ENCODE measurements around the gene CNGA3.

Gene CNGA3

GRCh38 chr2:98333922-98334321 is 12.3 kb upstream of the CNGA3 start:
- Histone ChIP-seq H3K9ac (ENCODE audit: low read length) (no peak overlapping the region), H3K27me3 (ENCODE audit: control insufficient read depth in 1 of 2, insufficient read depth in 2 of 2, low read length in 2 of 2) (no peaks in the 10 kb centered on the region), H3K9me3 (ENCODE audit: low read length) (no peaks in the 10 kb centered on the region), H3K4me1 (ENCODE audit: insufficient read depth, low read length) (peaks cover 7% of the 10 kb centered on the region), H3K4me3 (ENCODE audit: low read depth in 1 of 2, low read length in 2 of 2) (no peak overlapping the region), H3K27ac (ENCODE audit: low read depth, low read length) (no peak overlapping the region), H3K36me3 (ENCODE audit: insufficient read depth, low read length) (no peaks in the 10 kb centered on the region)

- H3K4me1 ChIP-seq (ENCODE audit: insufficient read depth, low read length), result peaks cover 7% of the 10 kb centered on the region
- no peaks in the 10 kb centered on the region for H3K9me3 ChIP-seq (ENCODE audit: low read length)
- H3K9ac ChIP-seq (ENCODE audit: low read length), result no peak overlapping the region
- no peak overlapping the region for H3K27ac ChIP-seq (ENCODE audit: low read depth, low read length)
- no peak overlapping the region for H3K4me3 ChIP-seq (ENCODE audit: low read depth in 1 of 2, low read length in 2 of 2)
- no peaks in the 10 kb centered on the region for H3K36me3 ChIP-seq (ENCODE audit: insufficient read depth, low read length)
- no peaks in the 10 kb centered on the region for H3K27me3 ChIP-seq (ENCODE audit: control insufficient read depth in 1 of 2, insufficient read depth in 2 of 2, low read length in 2 of 2)
Measured at GRCh38 chr2:98334439-98335078, 11.7 kb upstream of the CNGA3 start.

GRCh38 chr2:98335271-98335670 is 11.0 kb upstream of the CNGA3 start:
- H3K4me3 ChIP-seq (ENCODE audit: low read depth in 1 of 2, low read length in 2 of 2), result no peak overlapping the region
- no peaks in the 10 kb centered on the region for H3K36me3 ChIP-seq (ENCODE audit: insufficient read depth, low read length)
- no peak overlapping the region for H3K27ac ChIP-seq (ENCODE audit: low read depth, low read length)
- H3K9ac ChIP-seq (ENCODE audit: low read length), result no peak overlapping the region
- H3K4me1 ChIP-seq (ENCODE audit: insufficient read depth, low read length), result peaks cover 7% of the 10 kb centered on the region
- H3K9me3 ChIP-seq (ENCODE audit: low read length), result no peaks in the 10 kb centered on the region
- no peaks in the 10 kb centered on the region for H3K27me3 ChIP-seq (ENCODE audit: control insufficient read depth in 1 of 2, insufficient read depth in 2 of 2, low read length in 2 of 2)

GRCh38 chr2:98341241-98341640 is 5.0 kb upstream of the CNGA3 start:
- no peaks in the 10 kb centered on the region for H3K4me1 ChIP-seq (ENCODE audit: insufficient read depth, low read length)
- no peaks in the 10 kb centered on the region for H3K9me3 ChIP-seq (ENCODE audit: low read length)
- no peaks in the 10 kb centered on the region for H3K36me3 ChIP-seq (ENCODE audit: insufficient read depth, low read length)
- H3K27ac ChIP-seq (ENCODE audit: low read depth, low read length), result no peak overlapping the region
- no peak overlapping the region for H3K9ac ChIP-seq (ENCODE audit: low read length)
- H3K27me3 ChIP-seq (ENCODE audit: control insufficient read depth in 1 of 2, insufficient read depth in 2 of 2, low read length in 2 of 2), result peaks cover 11% of the 10 kb centered on the region in 2 donors
- H3K4me3 ChIP-seq (ENCODE audit: low read depth in 1 of 2, low read length in 2 of 2), result no peak overlapping the region

- Histone ChIP-seq H3K4me1 (ENCODE audit: insufficient read depth, low read length) (no peaks in the 10 kb centered on the region), H3K36me3 (ENCODE audit: insufficient read depth, low read length) (no peaks in the 10 kb centered on the region), H3K27me3 (ENCODE audit: control insufficient read depth in 1 of 2, insufficient read depth in 2 of 2, low read length in 2 of 2) (peaks cover 27 to 31% of the 10 kb centered on the region in 2 donors), H3K9me3 (ENCODE audit: low read length) (no peaks in the 10 kb centered on the region), H3K9ac (ENCODE audit: low read length) (no peak overlapping the region), H3K27ac (ENCODE audit: low read depth, low read length) (no peak overlapping the region), H3K4me3 (ENCODE audit: low read depth in 1 of 2, low read length in 2 of 2) (no peak overlapping the region)
Measured at GRCh38 chr2:98343285-98343684, 3.0 kb upstream of the CNGA3 start.

GRCh38 chr2:98347298-98348065 is 1.2 kb downstream of the CNGA3 start:
- Histone ChIP-seq H3K36me3 (ENCODE audit: insufficient read depth, low read length) (no peaks in the 10 kb centered on the region), H3K9me3 (ENCODE audit: low read length) (no peaks in the 10 kb centered on the region), H3K4me3 (ENCODE audit: low read depth in 1 of 2, low read length in 2 of 2) (peak overlapping the region in 1 of 2 donors; percentile 17), H3K27ac (ENCODE audit: low read depth, low read length) (no peak overlapping the region), H3K27me3 (ENCODE audit: control insufficient read depth in 1 of 2, insufficient read depth in 2 of 2, low read length in 2 of 2) (peaks cover 32 to 42% of the 10 kb centered on the region in 2 donors), H3K4me1 (ENCODE audit: insufficient read depth, low read length) (no peaks in the 10 kb centered on the region), H3K9ac (ENCODE audit: low read length) (no peak overlapping the region)

- H3K9me3 ChIP-seq (ENCODE audit: low read length), result no peaks in the 10 kb centered on the region
- no peak overlapping the region for H3K27ac ChIP-seq (ENCODE audit: low read depth, low read length)
- H3K27me3 ChIP-seq (ENCODE audit: control insufficient read depth in 1 of 2, insufficient read depth in 2 of 2, low read length in 2 of 2), result peaks cover 32 to 42% of the 10 kb centered on the region in 2 donors
- H3K9ac ChIP-seq (ENCODE audit: low read length), result no peak overlapping the region
- no peaks in the 10 kb centered on the region for H3K36me3 ChIP-seq (ENCODE audit: insufficient read depth, low read length)
- H3K4me3 ChIP-seq (ENCODE audit: low read depth in 1 of 2, low read length in 2 of 2), result no peak overlapping the region
- no peaks in the 10 kb centered on the region for H3K4me1 ChIP-seq (ENCODE audit: insufficient read depth, low read length)
Measured at GRCh38 chr2:98348066-98348561, 1.9 kb downstream of the CNGA3 start.

GRCh38 chr2:98350411-98350810 is 4.2 kb downstream of the CNGA3 start:
- no peak overlapping the region for H3K9ac ChIP-seq (ENCODE audit: low read length)
- no peaks in the 10 kb centered on the region for H3K4me1 ChIP-seq (ENCODE audit: insufficient read depth, low read length)
- H3K27me3 ChIP-seq (ENCODE audit: control insufficient read depth in 1 of 2, insufficient read depth in 2 of 2, low read length in 2 of 2), result peaks cover 23 to 39% of the 10 kb centered on the region in 2 donors
- H3K27ac ChIP-seq (ENCODE audit: low read depth, low read length), result no peak overlapping the region
- no peak overlapping the region for H3K4me3 ChIP-seq (ENCODE audit: low read depth in 1 of 2, low read length in 2 of 2)
- no peaks in the 10 kb centered on the region for H3K36me3 ChIP-seq (ENCODE audit: insufficient read depth, low read length)
- no peaks in the 10 kb centered on the region for H3K9me3 ChIP-seq (ENCODE audit: low read length)

- Histone ChIP-seq H3K9me3 (ENCODE audit: low read length) (no peaks in the 10 kb centered on the region), H3K4me3 (ENCODE audit: low read depth in 1 of 2, low read length in 2 of 2) (no peak overlapping the region), H3K9ac (ENCODE audit: low read length) (no peak overlapping the region), H3K4me1 (ENCODE audit: insufficient read depth, low read length) (no peaks in the 10 kb centered on the region), H3K36me3 (ENCODE audit: insufficient read depth, low read length) (no peaks in the 10 kb centered on the region), H3K27ac (ENCODE audit: low read depth, low read length) (no peak overlapping the region), H3K27me3 (ENCODE audit: control insufficient read depth in 1 of 2, insufficient read depth in 2 of 2, low read length in 2 of 2) (no peaks in the 10 kb centered on the region)
Measured at GRCh38 chr2:98355881-98356280, 9.6 kb downstream of the CNGA3 start.

GRCh38 chr2:98356729-98357128 is 10.5 kb downstream of the CNGA3 start:
- Histone ChIP-seq H3K4me1 (ENCODE audit: insufficient read depth, low read length) (no peaks in the 10 kb centered on the region), H3K27me3 (ENCODE audit: control insufficient read depth in 1 of 2, insufficient read depth in 2 of 2, low read length in 2 of 2) (no peaks in the 10 kb centered on the region), H3K36me3 (ENCODE audit: insufficient read depth, low read length) (no peaks in the 10 kb centered on the region), H3K9ac (ENCODE audit: low read length) (no peak overlapping the region), H3K4me3 (ENCODE audit: low read depth in 1 of 2, low read length in 2 of 2) (no peak overlapping the region), H3K27ac (ENCODE audit: low read depth, low read length) (no peak overlapping the region), H3K9me3 (ENCODE audit: low read length) (no peaks in the 10 kb centered on the region)

GRCh38 chr2:98357849-98358248 is 11.6 kb downstream of the CNGA3 start:
- Histone ChIP-seq H3K9ac (ENCODE audit: low read length) (no peak overlapping the region), H3K36me3 (ENCODE audit: insufficient read depth, low read length) (no peaks in the 10 kb centered on the region), H3K9me3 (ENCODE audit: low read length) (no peaks in the 10 kb centered on the region), H3K4me3 (ENCODE audit: low read depth in 1 of 2, low read length in 2 of 2) (no peak overlapping the region), H3K4me1 (ENCODE audit: insufficient read depth, low read length) (no peaks in the 10 kb centered on the region), H3K27ac (ENCODE audit: low read depth, low read length) (no peak overlapping the region), H3K27me3 (ENCODE audit: control insufficient read depth in 1 of 2, insufficient read depth in 2 of 2, low read length in 2 of 2) (no peaks in the 10 kb centered on the region)
